Measurements from ENCODE around the gene LONP1. TPM values are rescaled to one million over a fixed set of nuclear protein-coding genes. Genes with fewer than 3 reads are reported as not detected.
"Not testable (repeated sequence)": the region's sequence is repeated elsewhere in the genome, so short reads cannot be mapped to it uniquely, and the experiment has no call there.

Gene LONP1
- total RNA-seq, 2 experiments from 2014 or later = 223 to 229 TPM

GRCh38 chr19:5738423-5738822, 18.5 kb upstream of the LONP1 start:
- H3K27ac Mint-ChIP-seq = no peak overlapping the region

GRCh38 chr19:5733172-5733571, 13.2 kb upstream of the LONP1 start:
- H3K4me3 Mint-ChIP-seq; H3K9me3 Mint-ChIP-seq; H3K36me3 Mint-ChIP-seq (ENCODE audit: low read depth); H3K4me1 Mint-ChIP-seq (ENCODE audit: low read depth); H3K27ac Mint-ChIP-seq; DNase-seq; intact Hi-C loops (cut with micrococcal nuclease); H3K27me3 Mint-ChIP-seq (ENCODE audit: low read depth): not testable (repeated sequence)
- CTCF ChIA-PET = interaction anchor here (0.6 to 0.7 kb wide), 4 partner anchors 9 to 1224 kb away, joined by 3 to 5 read pairs (median 4); no protein-coding TSS in a partner anchor

More at GRCh38 chr19:5738423-5738822, 18.5 kb upstream of the LONP1 start:
- no peaks in the 10 kb centered on the region for H3K36me3 Mint-ChIP-seq (ENCODE audit: low read depth)
- CTCF ChIA-PET = no interaction called here
- H3K9me3 Mint-ChIP-seq = peaks cover 3% of the 10 kb centered on the region
- no peaks in the 10 kb centered on the region for H3K27me3 Mint-ChIP-seq (ENCODE audit: low read depth)
- no peaks in the 10 kb centered on the region for H3K4me1 Mint-ChIP-seq (ENCODE audit: low read depth)
- DNase-seq = no peak
- no peak overlapping the region for H3K4me3 Mint-ChIP-seq
- intact Hi-C loops (cut with micrococcal nuclease) = no loop called here

GRCh38 chr19:5727453-5728050, 7.6 kb upstream of the LONP1 start:
- intact Hi-C loops (cut with micrococcal nuclease) = no loop called here
- no peaks in the 10 kb centered on the region for H3K4me1 Mint-ChIP-seq (ENCODE audit: low read depth)
- DNase-seq = no peak
- H3K27ac Mint-ChIP-seq = no peak overlapping the region
- peaks cover 2% of the 10 kb centered on the region for H3K27me3 Mint-ChIP-seq (ENCODE audit: low read depth)
- H3K4me3 Mint-ChIP-seq = no peak overlapping the region
- H3K36me3 Mint-ChIP-seq (ENCODE audit: low read depth) = no peaks in the 10 kb centered on the region
- CTCF ChIA-PET = interaction anchor here (0.8 kb wide), 1 partner anchor 754 kb away, joined by 3 read pairs; no protein-coding TSS in a partner anchor
- no peaks in the 10 kb centered on the region for H3K9me3 Mint-ChIP-seq

- Mint-ChIP-seq H3K9me3 (no peaks in the 10 kb centered on the region), H3K36me3 (ENCODE audit: low read depth) (peaks cover 27% of the 10 kb centered on the region), H3K27ac (peak overlapping the region; percentile 98), H3K4me3 (peak overlapping the region; percentile 89), H3K27me3 (ENCODE audit: low read depth) (no peaks in the 10 kb centered on the region), H3K4me1 (ENCODE audit: low read depth) (peaks cover 33% of the 10 kb centered on the region)
- intact Hi-C loops (cut with micrococcal nuclease) = no loop called here
- DNase-seq = peak; percentile 58
- CTCF ChIA-PET = interaction anchor here (1.4 to 4.8 kb wide), 4 partner anchors 8 to 75 kb away, joined by 6 to 37 read pairs (median 10); partner anchors contain the start of gene RPL36
Observed at GRCh38 chr19:5719274-5719960, 529 bp downstream of the LONP1 start.

GRCh38 chr19:5718579-5719273, 1.2 kb downstream of the LONP1 start:
- Mint-ChIP-seq H3K36me3 (ENCODE audit: low read depth) (peaks cover 33% of the 10 kb centered on the region), H3K4me3 (peak overlapping the region; percentile 89), H3K4me1 (ENCODE audit: low read depth) (peaks cover 33% of the 10 kb centered on the region), H3K27me3 (ENCODE audit: low read depth) (no peaks in the 10 kb centered on the region), H3K9me3 (no peaks in the 10 kb centered on the region), H3K27ac (peak overlapping the region; percentile 98)
- intact Hi-C loops (cut with micrococcal nuclease) = no loop called here
- DNase-seq = peak; percentile 87
- CTCF ChIA-PET = interaction anchor here (0.6 to 4.8 kb wide), 4 partner anchors 29 to 408 kb away, joined by 3 to 37 read pairs (median 10); partner anchors contain the start of gene RPL36

- intact Hi-C loops (cut with micrococcal nuclease) = no loop called here
- no peaks in the 10 kb centered on the region for H3K9me3 Mint-ChIP-seq
- peaks cover 37% of the 10 kb centered on the region for H3K36me3 Mint-ChIP-seq (ENCODE audit: low read depth)
- H3K4me3 Mint-ChIP-seq = peak overlapping the region; percentile 89
- CTCF ChIA-PET = interaction anchor here (1.4 to 4.8 kb wide), 3 partner anchors 28 to 76 kb away, joined by 9 to 37 read pairs (median 10); partner anchors contain the start of gene RPL36
- peak; percentile 72 for DNase-seq
- H3K4me1 Mint-ChIP-seq (ENCODE audit: low read depth) = peaks cover 33% of the 10 kb centered on the region
- no peaks in the 10 kb centered on the region for H3K27me3 Mint-ChIP-seq (ENCODE audit: low read depth)
- peak overlapping the region; percentile 98 for H3K27ac Mint-ChIP-seq
Observed at GRCh38 chr19:5718037-5718578, 1.8 kb downstream of the LONP1 start.

DNA sequence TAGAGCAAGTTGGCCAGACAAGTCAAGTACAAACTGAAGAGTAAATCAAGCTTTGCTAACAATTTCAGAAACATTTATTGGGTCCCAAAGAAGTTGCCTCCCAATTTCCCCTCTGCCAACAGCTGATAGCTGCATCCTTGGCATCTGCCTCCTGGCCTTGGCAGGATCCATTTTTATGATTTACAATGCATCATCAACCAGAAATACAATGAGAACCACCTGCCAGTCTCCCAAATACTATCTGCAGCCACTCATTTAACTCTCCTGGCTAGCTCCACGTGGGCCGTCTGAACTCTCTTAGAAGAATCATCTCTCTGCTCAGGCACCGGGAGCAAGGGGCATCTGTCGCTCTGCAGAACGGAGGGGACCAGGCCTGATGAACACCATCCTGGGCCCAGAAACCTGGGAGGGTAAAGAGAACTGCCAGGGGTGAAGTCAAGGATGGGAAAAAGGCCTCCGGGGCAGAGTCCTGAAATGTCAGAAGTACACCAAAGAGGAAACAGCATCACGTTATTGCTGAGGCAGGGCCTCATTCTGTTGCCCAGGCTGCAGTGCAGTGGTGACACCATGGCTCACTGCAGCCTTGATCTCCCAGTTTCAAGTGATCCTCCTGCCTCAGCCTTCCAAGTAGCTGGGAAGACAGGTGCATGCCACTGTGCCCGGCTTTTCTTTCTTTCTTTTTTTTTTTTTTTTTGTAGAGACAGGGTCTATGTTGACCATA, 2.6 kb downstream of the LONP1 start:
- DNase-seq = no peak
- H3K4me3 Mint-ChIP-seq = peak overlapping the region; percentile 89
- H3K4me1 Mint-ChIP-seq (ENCODE audit: low read depth) = peaks cover 33% of the 10 kb centered on the region
- peaks cover 40% of the 10 kb centered on the region for H3K36me3 Mint-ChIP-seq (ENCODE audit: low read depth)
- H3K27ac Mint-ChIP-seq = peak overlapping the region; percentile 98
- H3K27me3 Mint-ChIP-seq (ENCODE audit: low read depth) = no peaks in the 10 kb centered on the region
- H3K9me3 Mint-ChIP-seq = no peaks in the 10 kb centered on the region
- intact Hi-C loops (cut with micrococcal nuclease) = no loop called here
- CTCF ChIA-PET = interaction anchor here (0.7 to 4.8 kb wide), 3 partner anchors 9 to 86 kb away, joined by 3 to 37 read pairs (median 3); partner anchors contain the start of gene RPL36

GRCh38 chr19:5714816-5715215, 5.1 kb downstream of the LONP1 start:
- CTCF ChIA-PET = interaction anchor here (1.0 to 2.5 kb wide), 2 partner anchors 25 to 28 kb away, joined by 3 to 7 read pairs; partner anchors contain the start of gene RPL36

DNA sequence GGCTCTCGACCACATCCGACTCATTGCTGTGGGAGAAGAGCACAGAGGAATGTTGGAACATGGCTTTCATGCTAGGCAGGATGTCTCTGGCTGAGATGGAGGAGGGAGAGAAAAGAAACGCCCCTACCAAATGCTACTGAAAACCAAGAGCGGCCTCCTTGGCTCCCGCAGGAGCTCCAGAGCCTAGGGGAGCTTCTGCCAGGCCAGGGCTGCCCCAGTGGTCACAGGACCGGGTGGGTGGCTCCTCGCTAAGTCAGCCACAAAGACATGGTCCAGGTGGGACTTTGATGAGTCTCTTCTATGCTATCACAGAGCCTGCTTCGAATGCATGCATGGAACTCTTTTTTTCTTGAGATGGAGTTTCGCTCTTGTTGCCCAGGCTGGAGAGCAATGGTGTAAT, 6.7 kb downstream of the LONP1 start:
- peaks cover 40% of the 10 kb centered on the region for H3K36me3 Mint-ChIP-seq (ENCODE audit: low read depth)
- no peak overlapping the region for H3K27ac Mint-ChIP-seq

More at GRCh38 chr19:5714816-5715215, 5.1 kb downstream of the LONP1 start:
- no peak for DNase-seq
- H3K36me3 Mint-ChIP-seq (ENCODE audit: low read depth) = peaks cover 50% of the 10 kb centered on the region
- no peaks in the 10 kb centered on the region for H3K27me3 Mint-ChIP-seq (ENCODE audit: low read depth)
- intact Hi-C loops (cut with micrococcal nuclease) = no loop called here
- no peak overlapping the region for H3K4me3 Mint-ChIP-seq
- H3K4me1 Mint-ChIP-seq (ENCODE audit: low read depth) = peaks cover 28% of the 10 kb centered on the region
- H3K27ac Mint-ChIP-seq = no peak overlapping the region
- H3K9me3 Mint-ChIP-seq = no peaks in the 10 kb centered on the region

DNA sequence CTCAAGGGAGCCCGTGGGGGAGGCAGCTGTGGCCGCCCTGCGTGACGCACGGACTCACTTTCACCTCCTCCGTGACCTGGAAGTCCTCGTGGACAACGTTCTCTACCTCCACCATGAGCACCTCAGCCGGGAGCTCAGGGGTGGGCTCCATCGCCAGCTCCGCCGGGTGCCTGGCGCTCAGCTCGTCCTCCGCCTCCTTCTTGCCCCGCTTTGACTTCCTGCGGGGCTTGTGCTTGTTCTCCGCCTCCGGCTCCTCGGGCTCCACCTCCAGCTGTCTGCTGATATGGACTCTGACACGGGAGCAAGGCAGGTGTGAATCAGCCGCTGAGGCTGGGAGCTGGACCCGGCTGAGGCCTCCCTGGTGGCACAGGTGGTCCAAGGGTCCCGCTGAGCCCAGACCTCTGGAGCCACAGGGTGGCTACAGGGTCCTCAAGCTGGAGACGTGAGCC, 8.2 kb downstream of the LONP1 start:
- intact Hi-C loops (cut with micrococcal nuclease) = no loop called here
- no peak for DNase-seq
- H3K27ac Mint-ChIP-seq = no peak overlapping the region
- peaks cover 38% of the 10 kb centered on the region for H3K36me3 Mint-ChIP-seq (ENCODE audit: low read depth)
- peaks cover 9% of the 10 kb centered on the region for H3K4me1 Mint-ChIP-seq (ENCODE audit: low read depth)
- CTCF ChIA-PET = interaction anchor here (1.3 to 1.6 kb wide), 3 partner anchors 9 to 24 kb away, joined by 4 to 6 read pairs (median 5); partner anchors contain the start of genes CATSPERD, LONP1 and RPL36
- H3K4me3 Mint-ChIP-seq = no peak overlapping the region
- H3K27me3 Mint-ChIP-seq (ENCODE audit: low read depth) = no peaks in the 10 kb centered on the region
- H3K9me3 Mint-ChIP-seq = no peaks in the 10 kb centered on the region

More for the DNA sequence above, 6.7 kb downstream of the LONP1 start:
- Mint-ChIP-seq H3K9me3 (no peaks in the 10 kb centered on the region), H3K27me3 (ENCODE audit: low read depth) (no peaks in the 10 kb centered on the region), H3K4me3 (no peak overlapping the region), H3K4me1 (ENCODE audit: low read depth) (peaks cover 23% of the 10 kb centered on the region)
- no peak for DNase-seq
- CTCF ChIA-PET = interaction anchor here (1.4 kb wide), 1 partner anchor 26 kb away, joined by 4 read pairs; no protein-coding TSS in a partner anchor
- intact Hi-C loops (cut with micrococcal nuclease) = no loop called here

DNA sequence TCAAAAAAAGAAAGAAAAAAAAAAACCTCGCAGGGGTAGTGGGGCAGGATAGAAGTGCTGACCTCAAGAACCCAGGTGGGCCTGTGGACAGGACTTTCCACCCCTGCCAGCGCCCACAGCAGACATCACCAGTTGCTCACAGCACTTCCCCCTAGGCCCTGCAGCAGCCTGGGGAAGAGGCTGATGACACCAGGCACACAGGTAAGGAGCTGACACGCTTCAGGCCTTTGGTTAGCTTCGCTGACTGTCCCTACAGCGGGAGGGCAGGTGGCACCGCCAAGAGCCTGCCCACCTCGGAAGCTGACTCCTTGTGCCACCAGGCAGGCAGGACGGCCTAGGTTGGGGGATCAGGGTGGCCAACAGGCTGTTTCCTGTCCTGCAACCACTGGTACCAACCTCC, 8.9 kb downstream of the LONP1 start:
- H3K4me1 Mint-ChIP-seq (ENCODE audit: low read depth) = peaks cover 4% of the 10 kb centered on the region
- CTCF ChIA-PET = interaction anchor here (1.3 to 1.6 kb wide), 2 partner anchors 9 to 21 kb away, joined by 5 to 6 read pairs; partner anchors contain the start of genes CATSPERD, LONP1 and RPL36
- peaks cover 45% of the 10 kb centered on the region for H3K36me3 Mint-ChIP-seq (ENCODE audit: low read depth)
- H3K9me3 Mint-ChIP-seq = no peaks in the 10 kb centered on the region
- DNase-seq = no peak
- H3K27ac Mint-ChIP-seq = no peak overlapping the region
- intact Hi-C loops (cut with micrococcal nuclease) = no loop called here
- H3K27me3 Mint-ChIP-seq (ENCODE audit: low read depth) = no peaks in the 10 kb centered on the region
- no peak overlapping the region for H3K4me3 Mint-ChIP-seq

Measured in activated naive CD4-positive, alpha-beta T cell treated with anti-CD3 and anti-CD28 coated beads for 36 hours (primary cell).